Esophagus (tissue), 2 donors: ENCODE data around the gene PTMS. TPM values are rescaled to one million over a fixed set of nuclear protein-coding genes. Genes with fewer than 3 reads are reported as not detected.
A peak's percentile ranks its signal among the peaks of the same experiment; 100 is the strongest.

Source experiments
- H3K27ac ChIP-seq, 2 donors: one replicate each; pipeline ENCODE4 v1.5.1; 2013; ENCODE audit warnings: low read depth in 2 of 2, mild to moderate bottlenecking in 2 of 2, inconsistent platforms in 1 of 2, low read length in 1 of 2, moderate library complexity in 1 of 2
- H3K27me3 ChIP-seq, 2 donors: one replicate each; pipeline ENCODE4 v1.6.1; 2013; ENCODE audit warnings: low read length in 2 of 2, control low read depth in 1 of 2, mild to moderate bottlenecking in 1 of 2; ENCODE audit not compliant: insufficient read depth in 2 of 2, control insufficient read depth in 1 of 2
- H3K36me3 ChIP-seq, 2 donors: one replicate each; pipeline ENCODE4 v1.6.1; 2013; ENCODE audit warnings: low read length in 1 of 2; ENCODE audit not compliant: control insufficient read depth in 2 of 2, insufficient read depth in 2 of 2
- H3K4me1 ChIP-seq, 2 donors: one replicate each; pipeline ENCODE4 v1.6.1; 2013; ENCODE audit warnings: low read length in 1 of 2; ENCODE audit not compliant: control insufficient read depth in 2 of 2, insufficient read depth in 2 of 2
- H3K4me3 ChIP-seq, 2 donors: one replicate each; pipeline ENCODE4 v1.5.1; 2013; ENCODE audit warnings: low read length in 2 of 2, mild to moderate bottlenecking in 2 of 2, low read depth in 1 of 2, moderate library complexity in 1 of 2
- H3K9me3 ChIP-seq, 2 donors: one replicate each; pipeline ENCODE4 v1.6.1; 2013; ENCODE audit warnings: mild to moderate bottlenecking in 2 of 2, low read depth in 1 of 2, low read length in 1 of 2, moderate library complexity in 1 of 2; ENCODE audit not compliant: control insufficient read depth in 2 of 2, insufficient read depth in 1 of 2
- WGBS, 2 donors: extraction: QIAGEN DNeasy Blood & Tissue Kit; methylation state at CpG; one replicate each; pipeline ENCODE4 v1.1.7; 2013; 5-methylcytosine and 5-hydroxymethylcytosine counted together
- polyA plus RNA-seq, 2 donors: library from polyadenylated mRNA; stranded (reverse); fragments of 200-250 nt; gene quantifications; one replicate each; pipeline ENCODE4 v1.2.3, GENCODE V29; 2013
- donor health status: healthy with polysubstance abuse.
- donor health status: Bipolar disorder and iron deficiency.

The PTMS gene
- polyA plus RNA-seq, 2 donors = 249 to 449 TPM

DNA sequence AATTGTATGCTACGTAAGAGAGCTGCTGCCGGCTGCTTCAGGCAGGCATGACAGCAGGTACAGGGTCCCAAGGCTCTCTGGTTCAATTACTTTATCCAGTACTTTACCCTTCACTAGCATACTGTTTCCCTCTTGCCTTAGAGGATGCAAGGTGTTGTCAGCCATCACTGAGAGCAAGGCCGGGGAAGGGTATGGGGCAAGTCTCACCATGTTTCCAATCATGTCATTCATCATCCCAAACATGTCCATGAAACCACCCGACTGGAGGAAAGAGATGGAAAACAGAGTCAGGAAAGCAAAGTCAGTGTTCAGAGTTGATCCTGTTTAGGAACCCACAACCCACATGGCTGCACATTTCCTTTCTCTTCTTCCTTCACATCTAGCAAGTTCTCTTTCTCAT, 15.7 kb upstream of the PTMS start:
- peaks cover 7 to 47% of the 10 kb centered on the region in 2 donors for H3K36me3 ChIP-seq

DNA sequence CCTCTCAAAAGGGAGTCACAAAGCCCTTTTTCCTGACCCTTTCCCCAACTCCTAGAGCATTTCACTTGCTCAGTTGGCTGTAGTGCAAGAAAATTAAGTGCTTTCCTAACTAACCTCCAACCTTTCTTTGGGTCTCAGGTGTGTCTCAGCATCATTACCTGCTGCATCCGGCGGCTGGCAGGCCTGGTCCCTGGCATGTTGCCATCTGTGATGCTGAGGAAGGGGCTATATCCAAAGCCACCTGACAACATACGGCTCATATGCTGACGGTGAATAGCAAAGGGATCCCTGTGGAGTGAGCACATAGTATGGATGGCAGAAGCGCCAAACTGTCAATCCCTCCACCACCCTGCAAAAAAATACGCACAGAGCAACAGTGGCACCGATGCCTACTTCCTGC, 14.4 kb upstream of the PTMS start:
- Histone ChIP-seq H3K36me3 (peaks cover 7 to 39% of the 10 kb centered on the region in 2 donors), H3K4me3 (peak overlapping the region in 1 of 2 donors; percentile 65), H3K27ac (peak overlapping the region in 1 of 2 donors; percentile 100)

More for the DNA sequence above, 15.7 kb upstream of the PTMS start:
- WGBS, 2 donors = 65 to 70% methylated on average over 4 of the region's 4 CpGs
- Histone ChIP-seq H3K4me3 (no peak overlapping the region), H3K27ac (no peak overlapping the region), H3K27me3 (no peaks in the 10 kb centered on the region), H3K4me1 (peaks cover 0 to 4% of the 10 kb centered on the region in 2 donors), H3K9me3 (no peaks in the 10 kb centered on the region)

DNA sequence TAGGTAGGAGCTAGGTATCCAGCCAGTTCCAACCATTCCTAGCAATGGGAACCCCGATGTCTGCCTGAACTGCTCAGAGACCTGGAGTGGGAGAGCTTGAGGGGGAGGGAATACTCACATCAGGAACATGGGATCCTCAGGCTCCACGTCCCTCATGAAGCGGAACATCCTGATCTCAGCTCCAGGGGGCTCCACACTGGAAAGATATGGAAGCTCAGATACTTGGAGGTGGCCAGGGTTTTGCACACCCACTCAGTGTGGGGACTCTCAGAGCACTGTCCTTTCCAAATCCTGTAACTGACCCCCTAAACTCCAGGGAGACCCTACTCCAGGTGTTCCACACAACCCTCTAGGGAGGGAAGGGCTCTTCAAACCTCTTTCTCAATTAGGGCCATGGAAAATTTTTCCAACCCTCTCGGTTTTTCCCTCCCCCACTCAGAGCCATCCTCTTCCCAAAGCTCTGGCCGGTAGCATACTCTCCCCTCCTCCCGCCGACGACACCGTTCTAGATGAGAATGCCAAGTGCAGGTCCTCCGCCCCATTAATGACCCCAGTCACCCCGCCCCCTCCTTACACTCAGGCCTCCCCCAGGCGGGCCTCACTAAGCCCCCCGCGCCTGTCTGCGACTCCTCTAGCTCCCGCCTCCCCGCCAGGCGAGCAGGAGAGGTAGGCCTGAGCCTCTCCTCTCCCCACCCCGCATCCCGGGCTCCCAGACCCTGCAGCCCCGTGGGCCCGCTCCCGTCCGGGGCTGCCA, 13.8 kb upstream of the PTMS start:
- H3K4me3 ChIP-seq = peak overlapping the region; percentile 65 to 96
- no peaks in the 10 kb centered on the region for H3K27me3 ChIP-seq
- H3K27ac ChIP-seq = peak overlapping the region; percentile 100
- 4% methylated on average over 24 of the region's 24 CpGs for WGBS, 2 donors
- no peaks in the 10 kb centered on the region for H3K9me3 ChIP-seq
- H3K4me1 ChIP-seq = peaks cover 0 to 4% of the 10 kb centered on the region in 2 donors
- H3K36me3 ChIP-seq = peaks cover 6 to 33% of the 10 kb centered on the region in 2 donors

More for the DNA sequence above, 14.4 kb upstream of the PTMS start:
- H3K27me3 ChIP-seq = no peaks in the 10 kb centered on the region
- no peaks in the 10 kb centered on the region for H3K9me3 ChIP-seq
- peaks cover 0 to 4% of the 10 kb centered on the region in 2 donors for H3K4me1 ChIP-seq
- WGBS, 2 donors = 62 to 73% methylated on average over 7 of the region's 7 CpGs

DNA sequence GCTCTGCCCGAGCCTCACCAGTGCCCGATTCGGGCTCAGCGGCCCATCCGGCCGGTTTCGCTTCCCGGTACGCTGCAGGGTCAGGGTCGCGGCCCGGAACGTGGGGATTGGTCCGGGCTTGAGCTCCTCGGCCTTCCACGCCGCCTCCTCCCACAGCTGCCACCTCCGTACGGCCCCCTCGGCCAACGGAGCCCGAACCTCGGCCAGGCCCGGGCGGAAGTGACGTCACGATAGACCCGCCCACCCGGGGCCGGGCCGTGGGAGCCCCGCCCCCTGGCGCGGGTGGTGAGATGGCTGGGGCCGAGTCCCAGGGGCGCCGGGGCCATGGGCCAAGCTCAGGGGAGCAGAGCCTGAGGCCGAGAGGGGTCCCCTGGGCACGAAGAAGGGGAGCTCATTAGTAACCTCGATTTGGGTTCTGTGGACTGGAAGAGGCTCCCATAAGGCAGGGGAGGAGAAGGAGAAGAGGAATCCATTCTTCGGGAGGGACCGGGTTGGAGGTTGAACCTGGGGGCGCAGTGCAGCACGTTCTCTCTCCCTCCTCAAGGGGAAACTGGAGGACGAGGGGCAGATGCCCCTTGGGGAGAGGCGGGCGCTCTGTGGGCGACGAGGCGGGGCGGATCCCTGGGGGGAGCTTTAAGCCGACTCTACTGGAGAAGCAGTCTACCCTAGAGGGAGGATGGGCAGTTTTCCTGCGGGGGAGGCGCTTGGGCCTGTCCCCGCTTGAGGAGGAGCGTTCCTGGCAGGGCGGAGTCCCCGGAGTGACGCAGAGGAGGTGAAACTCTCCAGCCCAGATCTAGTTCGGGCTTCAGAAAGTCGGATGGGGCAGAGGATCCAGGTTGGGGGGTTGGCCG, 13.0 kb upstream of the PTMS start, which contains the start of gene MLF2:
MLF2 (minus strand) TSS at position 221 of the 851 bp plus-strand sequence. CDS start 807 bp downstream, outside the sequence.
- peaks cover 4 to 26% of the 10 kb centered on the region in 2 donors for H3K36me3 ChIP-seq
- H3K4me3 ChIP-seq = peak within 1 kb of the TSS; percentile 65 to 96
- no peaks in the 10 kb centered on the region for H3K27me3 ChIP-seq
- no peaks in the 10 kb centered on the region for H3K9me3 ChIP-seq
- peak within 1 kb of the TSS; percentile 100 for H3K27ac ChIP-seq
- WGBS, 2 donors = 0% methylated on average over 61 to 62 of the region's 62 CpGs
- peaks cover 0 to 4% of the 10 kb centered on the region in 2 donors for H3K4me1 ChIP-seq

DNA sequence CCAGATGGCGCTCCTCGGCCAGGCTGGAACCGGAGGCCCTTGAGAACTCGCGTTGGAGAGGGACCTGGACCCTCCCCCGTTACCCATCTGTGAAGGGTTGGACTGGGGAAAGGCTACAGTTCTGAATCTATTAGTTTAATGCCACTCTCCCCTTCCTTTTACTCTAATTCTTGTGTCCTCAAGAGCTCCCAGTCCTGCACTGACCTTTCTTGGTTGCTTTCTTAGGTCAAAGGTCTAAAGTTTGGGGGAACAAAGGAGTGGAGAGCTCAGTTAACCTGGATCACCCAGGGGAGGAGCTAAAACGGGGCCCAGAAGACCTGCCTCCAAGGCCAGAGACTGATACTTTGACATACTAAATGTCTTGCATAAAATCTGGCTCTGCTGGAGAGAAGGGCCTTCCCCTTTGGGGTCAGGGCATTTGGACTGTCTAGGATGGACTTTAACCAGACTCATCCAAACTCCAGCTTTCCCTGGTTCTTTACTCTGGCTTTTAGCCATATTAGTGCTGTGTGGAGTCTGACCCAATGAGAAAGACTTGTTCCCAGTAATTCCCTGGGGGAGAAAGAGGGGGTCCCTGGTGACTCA, 12.3 kb upstream of the PTMS start:
- peaks cover 4 to 21% of the 10 kb centered on the region in 2 donors for H3K36me3 ChIP-seq

DNA sequence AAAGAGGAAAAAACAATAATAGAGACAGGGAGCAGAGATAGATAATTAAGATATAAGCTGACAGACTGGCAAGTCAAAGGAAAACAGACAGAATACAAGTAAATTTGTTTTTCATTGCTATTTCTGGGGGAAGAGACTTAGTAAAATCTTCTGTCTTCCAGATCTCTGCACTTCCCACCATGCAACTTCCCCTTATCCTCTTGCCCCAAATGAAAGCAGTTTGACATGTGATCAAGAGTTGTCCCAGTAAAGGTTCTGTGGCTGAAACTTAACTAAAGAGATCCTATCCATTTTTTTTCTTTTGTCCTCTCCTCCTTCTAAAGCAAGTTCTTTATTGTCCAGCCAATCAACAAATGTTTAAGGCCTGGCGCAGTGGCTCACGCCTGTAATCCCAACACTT, 11.8 kb upstream of the PTMS start:
- Histone ChIP-seq H3K9me3 (no peaks in the 10 kb centered on the region), H3K36me3 (peaks cover 4 to 17% of the 10 kb centered on the region in 2 donors), H3K4me3 (no peak overlapping the region), H3K4me1 (peaks cover 0 to 4% of the 10 kb centered on the region in 2 donors), H3K27ac (no peak overlapping the region), H3K27me3 (no peaks in the 10 kb centered on the region)
- WGBS, 2 donors = 88 to 92% methylated on average over 2 of the region's 2 CpGs

More for the DNA sequence above, 12.3 kb upstream of the PTMS start:
- H3K27ac ChIP-seq = peak overlapping the region; percentile 3 to 100
- peaks cover 0 to 4% of the 10 kb centered on the region in 2 donors for H3K4me1 ChIP-seq
- H3K4me3 ChIP-seq = no peak overlapping the region
- H3K27me3 ChIP-seq = no peaks in the 10 kb centered on the region
- WGBS, 2 donors = 0 to 1% methylated on average over 7 of the region's 7 CpGs
- H3K9me3 ChIP-seq = no peaks in the 10 kb centered on the region

DNA sequence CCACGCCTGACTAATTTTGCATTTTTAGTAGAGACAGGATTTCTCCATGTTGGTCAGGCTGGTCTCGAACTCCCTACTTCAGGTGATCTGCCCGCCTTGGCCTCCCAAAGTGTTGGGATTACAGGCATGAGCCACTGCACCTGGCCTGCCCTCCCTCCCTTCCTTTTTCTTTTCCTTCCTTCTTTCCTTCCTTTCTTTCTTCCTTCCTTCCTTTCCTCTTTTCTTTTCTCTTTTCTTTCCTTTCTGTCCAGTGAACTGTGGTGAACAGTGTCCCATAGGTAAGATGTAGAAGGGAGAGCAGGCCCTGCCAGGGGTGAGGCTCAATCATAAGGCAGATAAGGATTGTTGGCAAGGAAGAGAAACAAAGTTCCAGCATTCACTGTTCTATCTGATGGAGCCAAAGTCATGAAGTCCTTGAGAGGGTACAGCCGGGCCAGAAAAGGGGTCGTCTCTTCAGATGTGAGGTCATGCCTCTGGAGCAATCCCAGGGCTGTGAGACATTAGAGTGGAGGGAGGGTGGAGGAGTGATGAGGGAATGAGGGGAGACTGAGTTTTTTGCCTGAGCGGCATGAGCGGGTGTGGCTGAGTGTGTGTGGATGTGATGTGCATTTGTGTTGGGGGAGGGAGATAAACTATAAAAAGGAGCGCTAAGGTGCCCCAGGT, 9.0 kb upstream of the PTMS start:
- H3K4me3 ChIP-seq = no peak overlapping the region
- no peaks in the 10 kb centered on the region for H3K36me3 ChIP-seq
- H3K9me3 ChIP-seq = no peaks in the 10 kb centered on the region
- WGBS, 2 donors = 77 to 87% methylated on average over 8 of the region's 8 CpGs
- no peaks in the 10 kb centered on the region for H3K4me1 ChIP-seq
- no peak overlapping the region for H3K27ac ChIP-seq
- H3K27me3 ChIP-seq = no peaks in the 10 kb centered on the region

DNA sequence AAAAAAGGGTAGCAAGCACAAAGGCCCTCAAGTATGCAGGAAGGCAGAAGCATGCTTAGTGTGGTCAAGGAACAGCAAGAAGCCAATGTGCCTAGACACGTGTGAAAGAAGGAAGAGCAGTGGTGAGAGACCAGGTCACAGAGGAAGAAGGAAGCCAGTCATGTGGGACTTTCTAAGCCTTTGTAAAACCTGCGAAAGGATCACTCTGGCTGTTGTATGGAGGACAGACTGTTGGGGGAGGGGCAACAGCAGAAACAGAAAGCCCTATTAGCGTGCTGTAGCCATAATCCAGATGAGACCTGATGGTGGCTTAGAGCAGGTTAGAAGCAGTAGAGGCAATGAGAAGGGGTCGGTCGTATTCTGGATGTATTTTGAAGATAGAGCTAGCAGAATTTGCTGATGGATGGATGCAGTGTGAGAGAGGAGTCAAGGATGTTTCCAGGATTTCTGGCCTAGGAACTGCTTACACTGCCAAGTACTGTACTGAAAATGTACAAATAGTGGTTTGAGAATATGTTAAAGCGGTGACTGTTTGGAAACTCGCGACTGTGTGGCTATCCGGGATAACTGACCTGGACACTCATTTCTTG, 7.6 kb upstream of the PTMS start:
- Histone ChIP-seq H3K9me3 (no peaks in the 10 kb centered on the region), H3K27ac (no peak overlapping the region), H3K4me1 (no peaks in the 10 kb centered on the region), H3K27me3 (no peaks in the 10 kb centered on the region), H3K36me3 (no peaks in the 10 kb centered on the region), H3K4me3 (no peak overlapping the region)
- WGBS, 2 donors = 85 to 87% methylated on average over 9 of the region's 9 CpGs
